M059J (cell line): ENCODE results near the gene UBE2Q1. TPM values are rescaled to one million over a fixed set of nuclear protein-coding genes. Genes with fewer than 3 reads are reported as not detected.

Experiments used
- DNase-seq: peaks from one replicate; pipeline ENCODE4 v3.0.0-alpha.2; 2012; ENCODE audit warnings: low read depth
- total RNA-seq: library from RNA; depleted of rRNA; stranded (reverse); fragments of >200 nt; shearing (Covaris generic); gene quantifications from 2 replicates; pipeline ENCODE4 v1.2.3, GENCODE V29; 2014; rRNA removed

UBE2Q1 gene
- total RNA-seq, 1 experiment from 2014 or later = 42.4 TPM

DNA sequence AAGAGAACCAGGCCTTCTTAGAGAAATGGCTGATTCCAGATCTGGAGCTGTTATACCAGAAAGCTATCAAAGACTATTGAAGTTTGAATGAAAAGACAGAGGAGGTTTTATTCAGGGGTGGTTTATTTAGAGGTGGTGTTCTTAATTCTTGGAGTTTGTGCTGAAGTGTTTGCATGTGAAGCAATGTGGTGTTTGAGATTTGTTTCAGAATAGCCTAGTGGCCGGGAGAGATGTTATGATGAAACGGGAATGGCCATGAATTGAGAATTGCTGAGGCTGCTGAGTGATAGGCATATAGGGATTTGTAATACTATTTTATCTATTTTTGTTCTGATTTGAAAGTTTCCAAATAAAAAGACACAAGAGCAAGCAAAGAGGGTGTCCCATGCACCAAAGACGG, 45.7 kb downstream of the UBE2Q1 start:
- no peak for DNase-seq

GRCh38 chr1:154503898-154504297, 54.6 kb downstream of the UBE2Q1 start:
- no peak for DNase-seq

DNA sequence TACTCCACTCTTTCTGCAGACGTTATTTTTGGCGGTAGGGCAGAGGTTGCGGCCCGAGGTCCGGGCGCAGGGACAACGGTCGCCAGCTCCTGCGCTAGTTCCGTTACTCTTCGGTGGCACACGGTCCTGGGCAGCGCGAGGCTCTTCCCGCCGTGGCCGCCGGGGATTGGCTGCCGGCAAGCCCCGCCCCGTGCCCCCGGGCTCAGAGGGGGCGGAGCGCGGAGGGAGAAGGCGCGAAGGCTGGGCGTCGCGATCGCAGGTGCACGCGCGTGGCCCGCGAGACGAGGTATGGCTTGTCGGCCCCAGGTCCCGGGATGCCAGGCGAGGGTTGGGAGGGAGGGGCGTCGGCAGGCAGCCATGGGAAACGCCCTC, 55.7 kb downstream of the UBE2Q1 start:
- DNase-seq = no peak

DNA sequence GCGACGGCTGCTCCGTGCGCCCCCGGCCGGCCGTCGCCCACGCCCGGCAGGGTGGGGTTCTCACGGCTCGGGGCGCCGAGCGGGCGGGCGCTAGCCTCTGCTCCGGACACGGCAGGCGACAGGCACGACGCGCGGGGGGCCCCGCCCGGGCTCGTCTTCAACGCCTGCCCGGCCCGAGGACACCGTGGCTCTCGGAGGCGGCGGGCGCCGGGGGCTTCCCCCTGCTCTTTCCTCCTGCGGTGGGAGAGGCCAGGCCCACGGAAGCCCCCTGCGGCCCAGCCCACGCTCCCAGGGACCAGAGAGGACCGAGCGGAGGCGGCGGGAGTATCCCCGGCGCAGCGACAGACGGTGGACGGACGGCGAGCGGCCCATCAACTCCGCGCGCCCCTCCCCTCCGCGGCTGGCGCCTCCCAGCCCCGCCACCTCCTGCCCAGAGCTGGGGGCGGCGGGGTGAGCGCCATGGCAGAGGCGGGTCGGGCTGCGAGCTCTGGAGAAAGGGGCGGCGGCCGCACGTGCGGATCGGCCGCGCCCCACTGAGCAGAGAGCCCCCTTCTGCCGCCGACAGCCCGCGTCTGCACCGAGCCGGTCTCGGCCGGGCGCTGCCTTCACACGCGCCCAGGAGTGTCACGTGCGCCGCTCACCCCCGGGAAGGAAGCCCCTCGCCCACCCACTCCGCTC, 56.3 kb downstream of the UBE2Q1 start, which contains the start of the genes SHE and TDRD10:
SHE (minus strand) TSS at position 347 of the 678 bp plus-strand sequence. CDS start 386 bp downstream, outside the sequence.
TDRD10 (plus strand) TSS at position 154 of the 678 bp plus-strand sequence. CDS start 4,685 bp downstream, outside the sequence.
- no peak for DNase-seq

- no peak for DNase-seq
These were observed 56.9 kb downstream of the UBE2Q1 start for GRCh38 chr1:154501423-154502065.

DNA sequence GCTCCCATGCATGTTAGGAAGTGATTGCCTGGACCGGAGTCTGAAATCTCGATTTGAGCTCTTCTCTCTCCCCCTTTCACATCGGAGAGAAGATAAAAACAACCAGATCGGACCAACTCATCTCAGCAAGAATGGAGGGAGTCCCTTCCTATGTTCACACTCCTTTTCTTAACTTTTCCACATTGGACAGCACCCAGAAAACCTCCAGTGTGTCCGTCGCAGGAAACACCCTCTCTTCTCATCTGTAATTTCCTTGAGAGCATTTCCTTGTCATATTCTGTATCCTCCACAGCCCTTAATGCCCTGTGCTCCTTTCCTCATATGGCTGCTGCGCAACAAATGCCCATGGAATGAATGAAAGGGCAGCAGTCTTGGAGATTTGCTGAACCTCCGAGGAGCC, 57.9 kb downstream of the UBE2Q1 start:
- no peak for DNase-seq

DNA sequence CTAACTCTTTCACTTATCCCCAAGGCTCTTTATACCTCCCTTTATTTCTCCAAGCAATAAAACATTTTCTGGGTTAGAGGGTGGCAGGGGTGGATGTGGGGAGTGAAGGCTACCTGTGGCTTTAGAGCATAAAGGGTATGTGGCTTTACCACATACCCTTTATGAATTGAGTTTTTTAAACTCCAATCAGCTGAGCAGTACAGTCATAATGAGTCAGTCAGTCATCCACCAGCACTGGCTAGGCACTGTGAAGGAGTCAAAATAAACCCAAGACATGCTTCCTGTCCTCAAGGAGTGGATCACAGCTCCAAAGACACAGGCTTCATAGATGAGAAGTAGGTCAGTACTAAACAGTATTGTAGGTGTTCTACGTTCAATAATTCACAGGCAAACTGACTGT, 59.0 kb downstream of the UBE2Q1 start:
- DNase-seq = no peak

Other genes with a start within 250 kb of the UBE2Q1 start
- gene AQP10, start 237.6 kb downstream of the UBE2Q1 start, total RNA-seq = not detected in 2 replicates
- gene ATP8B2, start 233.1 kb downstream of the UBE2Q1 start, total RNA-seq = 48.6 and 57.2 TPM in 2 replicates
- gene IL6R, start 153.3 kb downstream of the UBE2Q1 start, total RNA-seq = 2.3 and 3.8 TPM in 2 replicates
- not detected in 2 replicates for gene TDRD10, start 56.4 kb downstream of the UBE2Q1 start, total RNA-seq
- gene SHE, start 56.2 kb downstream of the UBE2Q1 start, total RNA-seq = not detected in 2 replicates
- gene CHRNB2, start 9.1 kb upstream of the UBE2Q1 start, total RNA-seq = not detected in 2 replicates
- 178 and 260 TPM in 2 replicates for gene ADAR, start 49.5 kb upstream of the UBE2Q1 start, total RNA-seq